Ectodermal cell (in vitro differentiated cells): ENCODE measurements around the gene DIS3L2.
"Not testable (repeated sequence)": the region's sequence is repeated elsewhere in the genome, so short reads cannot be mapped to it uniquely, and the experiment has no call there.

ENCODE experiments used
- H3K27ac ChIP-seq: 2 replicates; pipeline ENCODE4 v1.7.0; 2013; ENCODE audit warnings: mild to moderate bottlenecking, low read depth, low read length; ENCODE audit not compliant: insufficient read depth, poor library complexity, severe bottlenecking
- H3K27me3 ChIP-seq: 2 replicates; pipeline ENCODE4 v1.7.0; 2013; ENCODE audit warnings: mild to moderate bottlenecking, low read length; ENCODE audit not compliant: insufficient read depth, control insufficient read depth, poor library complexity, severe bottlenecking
- H3K36me3 ChIP-seq: one replicate; pipeline ENCODE4 v1.7.0; 2013; ENCODE audit warnings: low read length; ENCODE audit not compliant: control insufficient read depth, insufficient read depth
- H3K4me1 ChIP-seq: one replicate; pipeline ENCODE4 v1.7.0; 2013; ENCODE audit warnings: low read length; ENCODE audit not compliant: control insufficient read depth, insufficient read depth
- H3K4me3 ChIP-seq: 2 replicates; pipeline ENCODE4 v1.7.0; 2013; ENCODE audit warnings: low read depth, low read length, control low read depth; ENCODE audit not compliant: insufficient read depth
- H3K9me3 ChIP-seq: 2 replicates; pipeline ENCODE4 v1.7.0; 2013; ENCODE audit warnings: mild to moderate bottlenecking, low read length, moderate library complexity; ENCODE audit not compliant: control insufficient read depth
- WGBS, 2 experiments: methylation state at CpG; one replicate each; pipeline ENCODE4 v1.1.7; 2013; ENCODE audit warnings: missing lambda C conversion rate in 2 of 2; 5-methylcytosine and 5-hydroxymethylcytosine counted together

The DIS3L2 gene

GRCh38 chr2:232111551-232111950 lies 150.0 kb downstream of the DIS3L2 start:
- Histone ChIP-seq H3K4me1 (no peaks in the 10 kb centered on the region), H3K27me3 (no peaks in the 10 kb centered on the region), H3K27ac (no peak overlapping the region), H3K4me3 (no peak overlapping the region), H3K36me3 (no peaks in the 10 kb centered on the region), H3K9me3 (no peaks in the 10 kb centered on the region)
- 100% methylated on average over 1 of the region's 1 CpG; no CpG with 5 or more reads in 1 of the 2 experiments for WGBS, 2 experiments

GRCh38 chr2:232113821-232114220 lies 152.3 kb downstream of the DIS3L2 start:
- Histone ChIP-seq H3K27ac (no peak overlapping the region), H3K27me3 (no peaks in the 10 kb centered on the region), H3K9me3 (no peaks in the 10 kb centered on the region), H3K36me3 (no peaks in the 10 kb centered on the region), H3K4me1 (no peaks in the 10 kb centered on the region), H3K4me3 (no peak overlapping the region)
- WGBS, 2 experiments, result 78% methylated on average over 1 of the region's 1 CpG; no CpG with 5 or more reads in 1 of the 2 experiments

- H3K4me3 ChIP-seq, H3K9me3 ChIP-seq, H3K27ac ChIP-seq, H3K4me1 ChIP-seq, H3K36me3 ChIP-seq, H3K27me3 ChIP-seq: not testable (repeated sequence)
- 91 to 92% methylated on average over 5 of the region's 6 CpGs for WGBS, 2 experiments
Observed at GRCh38 chr2:232115728-232116361, 154.3 kb downstream of the DIS3L2 start.

GRCh38 chr2:232116852-232117251 lies 155.3 kb downstream of the DIS3L2 start:
- 75 to 81% methylated on average over 3 of the region's 3 CpGs for WGBS, 2 experiments
- Histone ChIP-seq H3K27ac (no peak overlapping the region), H3K9me3 (no peaks in the 10 kb centered on the region), H3K4me1 (no peaks in the 10 kb centered on the region), H3K27me3 (no peaks in the 10 kb centered on the region), H3K4me3 (no peak overlapping the region), H3K36me3 (no peaks in the 10 kb centered on the region)

- Histone ChIP-seq H3K27me3 (no peaks in the 10 kb centered on the region), H3K27ac (no peak overlapping the region), H3K36me3 (no peaks in the 10 kb centered on the region), H3K4me1 (no peaks in the 10 kb centered on the region), H3K4me3 (no peak overlapping the region), H3K9me3 (no peaks in the 10 kb centered on the region)
- WGBS, 2 experiments, result 71 to 80% methylated on average over 2 to 3 of the region's 3 CpGs
Observed at GRCh38 chr2:232117413-232117812, 155.9 kb downstream of the DIS3L2 start.

- Histone ChIP-seq H3K27me3 (no peaks in the 10 kb centered on the region), H3K27ac (no peak overlapping the region), H3K9me3 (no peaks in the 10 kb centered on the region), H3K4me3 (no peak overlapping the region), H3K36me3 (no peaks in the 10 kb centered on the region), H3K4me1 (no peaks in the 10 kb centered on the region)
Observed at GRCh38 chr2:232120911-232121310, 159.4 kb downstream of the DIS3L2 start.

GRCh38 chr2:232124309-232124708 lies 162.8 kb downstream of the DIS3L2 start:
- H3K36me3 ChIP-seq, result no peaks in the 10 kb centered on the region
- no peak overlapping the region for H3K4me3 ChIP-seq
- H3K9me3 ChIP-seq, result no peaks in the 10 kb centered on the region
- 86 to 100% methylated on average over 1 of the region's 1 CpG for WGBS, 2 experiments
- H3K27me3 ChIP-seq, result no peaks in the 10 kb centered on the region
- H3K27ac ChIP-seq, result no peak overlapping the region
- H3K4me1 ChIP-seq, result no peaks in the 10 kb centered on the region

GRCh38 chr2:232126301-232127099 lies 165.0 kb downstream of the DIS3L2 start:
- 85 to 91% methylated on average over 5 of the region's 5 CpGs for WGBS, 2 experiments

GRCh38 chr2:232129483-232129882 lies 168.0 kb downstream of the DIS3L2 start:
- no peaks in the 10 kb centered on the region for H3K4me1 ChIP-seq
- H3K36me3 ChIP-seq, result peaks cover 2% of the 10 kb centered on the region
- WGBS, 2 experiments, result 93% methylated on average over 4 of the region's 4 CpGs
- H3K27me3 ChIP-seq, result no peaks in the 10 kb centered on the region
- no peaks in the 10 kb centered on the region for H3K9me3 ChIP-seq
- no peak overlapping the region for H3K27ac ChIP-seq
- no peak overlapping the region for H3K4me3 ChIP-seq

More at GRCh38 chr2:232126301-232127099, 165.0 kb downstream of the DIS3L2 start:
- Histone ChIP-seq H3K27ac (no peak overlapping the region), H3K27me3 (no peaks in the 10 kb centered on the region), H3K4me1 (no peaks in the 10 kb centered on the region), H3K4me3 (no peak overlapping the region), H3K36me3 (peaks cover 2% of the 10 kb centered on the region), H3K9me3 (no peaks in the 10 kb centered on the region)

GRCh38 chr2:232132181-232132580 lies 170.7 kb downstream of the DIS3L2 start:
- WGBS, 2 experiments, result 92 to 100% methylated on average over 2 to 3 of the region's 3 CpGs
- no peak overlapping the region for H3K4me3 ChIP-seq
- no peaks in the 10 kb centered on the region for H3K4me1 ChIP-seq
- H3K36me3 ChIP-seq, result peaks cover 2% of the 10 kb centered on the region
- no peaks in the 10 kb centered on the region for H3K27me3 ChIP-seq
- no peak overlapping the region for H3K27ac ChIP-seq
- no peaks in the 10 kb centered on the region for H3K9me3 ChIP-seq
